Cerebellar cortex (tissue), 1 donor: ENCODE measurements around the gene HSH2D.
"Not testable (repeated sequence)": the region's sequence is repeated elsewhere in the genome, so short reads cannot be mapped to it uniquely, and the experiment has no call there.

Experiments
- DNase-seq: peaks from one replicate; pipeline ENCODE4 v3.0.0-alpha.2; 2015; ENCODE audit warnings: low spot score

Gene HSH2D

GRCh38 chr19:16157601-16158000, 14.1 kb downstream of the HSH2D start:
- no peak for DNase-seq

GRCh38 chr19:16159655-16160054, 16.2 kb downstream of the HSH2D start:
- no peak for DNase-seq

- no peak for DNase-seq
These were observed 17.0 kb downstream of the HSH2D start for GRCh38 chr19:16160445-16160942.

GRCh38 chr19:16160943-16161560, 17.6 kb downstream of the HSH2D start:
- no peak for DNase-seq

GRCh38 chr19:16161840-16162239, 18.4 kb downstream of the HSH2D start:
- no peak for DNase-seq

GRCh38 chr19:16164222-16164890, 20.9 kb downstream of the HSH2D start:
- DNase-seq = no peak

GRCh38 chr19:16166417-16166816, 22.9 kb downstream of the HSH2D start:
- no peak for DNase-seq

- no peak for DNase-seq
These were observed 23.6 kb downstream of the HSH2D start for GRCh38 chr19:16167055-16167454.

GRCh38 chr19:16168465-16169081, 25.1 kb downstream of the HSH2D start:
- no peak for DNase-seq

- no peak for DNase-seq
These were observed 26.6 kb downstream of the HSH2D start for GRCh38 chr19:16170134-16170533.

GRCh38 chr19:16175954-16176353, 32.5 kb downstream of the HSH2D start:
- no peak for DNase-seq

- not testable (repeated sequence) for DNase-seq
These were observed 35.4 kb downstream of the HSH2D start for GRCh38 chr19:16178866-16179265.

GRCh38 chr19:16180611-16181010, 37.1 kb downstream of the HSH2D start:
- no peak for DNase-seq

GRCh38 chr19:16184665-16185122, 41.2 kb downstream of the HSH2D start:
- no peak for DNase-seq

- peak; percentile 99 for DNase-seq
These were observed 41.8 kb downstream of the HSH2D start, which contains the start of gene FAM32A for GRCh38 chr19:16185123-16185767. TSS of gene FAM32A (plus strand) at chr19:16185410. CDS start at chr19:16185443, 33 bp downstream.

GRCh38 chr19:16185768-16186123, 42.3 kb downstream of the HSH2D start:
- peak; percentile 45 for DNase-seq

GRCh38 chr19:16188521-16188920, 45.0 kb downstream of the HSH2D start:
- DNase-seq = no peak

GRCh38 chr19:16190198-16190597, 46.7 kb downstream of the HSH2D start:
- DNase-seq = no peak

- no peak for DNase-seq
These were observed 47.3 kb downstream of the HSH2D start for GRCh38 chr19:16190736-16191135.

GRCh38 chr19:16191216-16191908, 47.9 kb downstream of the HSH2D start:
- no peak for DNase-seq

- DNase-seq = no peak
These were observed 50.0 kb downstream of the HSH2D start for GRCh38 chr19:16193466-16193865.

GRCh38 chr19:16197188-16197621, 53.7 kb downstream of the HSH2D start:
- no peak for DNase-seq
